Measurements from ENCODE around the gene TMEM51. TPM values are rescaled to one million over a fixed set of nuclear protein-coding genes. Genes with fewer than 3 reads are reported as not detected.
A peak's percentile ranks its signal among the peaks of the same experiment; 100 is the strongest.

Gene TMEM51
- total and polyA plus RNA-seq, 2 of the 13 experiments (the other 11 are each of a cell fraction or from before 2014, with no cell fraction given), result 12.2 to 22.3 TPM

DNA sequence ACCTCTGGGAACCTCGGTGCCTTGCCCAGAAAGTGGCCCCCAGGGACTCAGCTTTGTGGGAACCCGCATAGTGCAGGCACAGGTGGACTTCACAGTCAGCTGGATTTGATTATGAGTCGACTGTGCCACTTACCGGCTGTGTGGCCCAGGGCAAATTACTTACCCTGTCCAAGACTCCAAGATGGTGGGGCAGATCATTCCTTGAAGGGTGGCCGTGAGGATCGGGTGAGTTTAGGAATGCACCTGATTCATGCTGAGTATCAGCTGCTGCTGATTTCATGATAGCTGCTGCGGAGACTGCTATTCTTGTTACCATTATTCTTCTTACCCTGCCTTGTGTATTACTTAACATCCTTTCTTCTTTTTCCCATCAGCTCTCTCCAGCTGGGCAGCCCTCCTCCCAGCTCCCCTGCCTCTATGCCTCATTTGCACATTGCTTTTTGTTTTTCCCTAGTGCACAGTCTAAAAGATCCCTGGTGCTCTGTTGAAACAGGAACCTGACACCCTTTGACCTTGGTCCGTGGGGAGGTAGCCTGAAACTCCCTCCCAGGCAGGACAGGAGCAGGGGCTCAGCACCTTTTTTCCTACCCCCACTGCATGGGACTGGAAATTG is 53.0 kb downstream of the TMEM51 start (continued):
- no peak for TF ChIP-seq NFE2 (CRISPR knock-in tag; IDR thresholded peaks at IDR 0.05)
- TF ChIP-seq, protein P1, sequence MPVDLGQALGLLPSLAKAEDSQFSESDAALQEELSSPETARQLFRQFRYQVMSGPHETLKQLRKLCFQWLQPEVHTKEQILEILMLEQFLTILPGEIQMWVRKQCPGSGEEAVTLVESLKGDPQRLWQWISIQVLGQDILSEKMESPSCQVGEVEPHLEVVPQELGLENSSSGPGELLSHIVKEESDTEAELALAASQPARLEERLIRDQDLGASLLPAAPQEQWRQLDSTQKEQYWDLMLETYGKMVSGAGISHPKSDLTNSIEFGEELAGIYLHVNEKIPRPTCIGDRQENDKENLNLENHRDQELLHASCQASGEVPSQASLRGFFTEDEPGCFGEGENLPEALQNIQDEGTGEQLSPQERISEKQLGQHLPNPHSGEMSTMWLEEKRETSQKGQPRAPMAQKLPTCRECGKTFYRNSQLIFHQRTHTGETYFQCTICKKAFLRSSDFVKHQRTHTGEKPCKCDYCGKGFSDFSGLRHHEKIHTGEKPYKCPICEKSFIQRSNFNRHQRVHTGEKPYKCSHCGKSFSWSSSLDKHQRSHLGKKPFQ (CRISPR knock-in tag; IDR thresholded peaks at IDR 0.05; ENCODE audit: insufficient replicate concordance), result no peak
- TF ChIP-seq ZNF317 (CRISPR knock-in tag; IDR thresholded peaks at IDR 0.05), result no peak
- no peak for TF ChIP-seq NFIC (IDR thresholded peaks at IDR 0.05; ENCODE audit: low read length)
- no peak for TF ChIP-seq ZNF891 (CRISPR knock-in tag; IDR thresholded peaks at IDR 0.05)
- TF ChIP-seq, protein P2, sequence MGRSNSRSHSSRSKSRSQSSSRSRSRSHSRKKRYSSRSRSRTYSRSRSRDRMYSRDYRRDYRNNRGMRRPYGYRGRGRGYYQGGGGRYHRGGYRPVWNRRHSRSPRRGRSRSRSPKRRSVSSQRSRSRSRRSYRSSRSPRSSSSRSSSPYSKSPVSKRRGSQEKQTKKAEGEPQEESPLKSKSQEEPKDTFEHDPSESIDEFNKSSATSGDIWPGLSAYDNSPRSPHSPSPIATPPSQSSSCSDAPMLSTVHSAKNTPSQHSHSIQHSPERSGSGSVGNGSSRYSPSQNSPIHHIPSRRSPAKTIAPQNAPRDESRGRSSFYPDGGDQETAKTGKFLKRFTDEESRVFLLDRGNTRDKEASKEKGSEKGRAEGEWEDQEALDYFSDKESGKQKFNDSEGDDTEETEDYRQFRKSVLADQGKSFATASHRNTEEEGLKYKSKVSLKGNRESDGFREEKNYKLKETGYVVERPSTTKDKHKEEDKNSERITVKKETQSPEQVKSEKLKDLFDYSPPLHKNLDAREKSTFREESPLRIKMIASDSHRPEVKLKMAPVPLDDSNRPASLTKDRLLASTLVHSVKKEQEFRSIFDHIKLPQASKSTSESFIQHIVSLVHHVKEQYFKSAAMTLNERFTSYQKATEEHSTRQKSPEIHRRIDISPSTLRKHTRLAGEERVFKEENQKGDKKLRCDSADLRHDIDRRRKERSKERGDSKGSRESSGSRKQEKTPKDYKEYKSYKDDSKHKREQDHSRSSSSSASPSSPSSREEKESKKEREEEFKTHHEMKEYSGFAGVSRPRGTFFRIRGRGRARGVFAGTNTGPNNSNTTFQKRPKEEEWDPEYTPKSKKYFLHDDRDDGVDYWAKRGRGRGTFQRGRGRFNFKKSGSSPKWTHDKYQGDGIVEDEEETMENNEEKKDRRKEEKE (IDR thresholded peaks at IDR 0.05), result no peak
- TF ChIP-seq XRCC5 (optimal IDR thresholded peaks at IDR 0.05; ENCODE audit: low read length), result peak; percentile 13
- TF ChIP-seq SMARCC2 (IDR thresholded peaks at IDR 0.05), result no peak
- TF ChIP-seq YY1 (IDR thresholded peaks at IDR 0.05; ENCODE audit: insufficient read depth, insufficient replicate concordance, low read depth, low read length), result no peak
- TF ChIP-seq, protein P3, sequence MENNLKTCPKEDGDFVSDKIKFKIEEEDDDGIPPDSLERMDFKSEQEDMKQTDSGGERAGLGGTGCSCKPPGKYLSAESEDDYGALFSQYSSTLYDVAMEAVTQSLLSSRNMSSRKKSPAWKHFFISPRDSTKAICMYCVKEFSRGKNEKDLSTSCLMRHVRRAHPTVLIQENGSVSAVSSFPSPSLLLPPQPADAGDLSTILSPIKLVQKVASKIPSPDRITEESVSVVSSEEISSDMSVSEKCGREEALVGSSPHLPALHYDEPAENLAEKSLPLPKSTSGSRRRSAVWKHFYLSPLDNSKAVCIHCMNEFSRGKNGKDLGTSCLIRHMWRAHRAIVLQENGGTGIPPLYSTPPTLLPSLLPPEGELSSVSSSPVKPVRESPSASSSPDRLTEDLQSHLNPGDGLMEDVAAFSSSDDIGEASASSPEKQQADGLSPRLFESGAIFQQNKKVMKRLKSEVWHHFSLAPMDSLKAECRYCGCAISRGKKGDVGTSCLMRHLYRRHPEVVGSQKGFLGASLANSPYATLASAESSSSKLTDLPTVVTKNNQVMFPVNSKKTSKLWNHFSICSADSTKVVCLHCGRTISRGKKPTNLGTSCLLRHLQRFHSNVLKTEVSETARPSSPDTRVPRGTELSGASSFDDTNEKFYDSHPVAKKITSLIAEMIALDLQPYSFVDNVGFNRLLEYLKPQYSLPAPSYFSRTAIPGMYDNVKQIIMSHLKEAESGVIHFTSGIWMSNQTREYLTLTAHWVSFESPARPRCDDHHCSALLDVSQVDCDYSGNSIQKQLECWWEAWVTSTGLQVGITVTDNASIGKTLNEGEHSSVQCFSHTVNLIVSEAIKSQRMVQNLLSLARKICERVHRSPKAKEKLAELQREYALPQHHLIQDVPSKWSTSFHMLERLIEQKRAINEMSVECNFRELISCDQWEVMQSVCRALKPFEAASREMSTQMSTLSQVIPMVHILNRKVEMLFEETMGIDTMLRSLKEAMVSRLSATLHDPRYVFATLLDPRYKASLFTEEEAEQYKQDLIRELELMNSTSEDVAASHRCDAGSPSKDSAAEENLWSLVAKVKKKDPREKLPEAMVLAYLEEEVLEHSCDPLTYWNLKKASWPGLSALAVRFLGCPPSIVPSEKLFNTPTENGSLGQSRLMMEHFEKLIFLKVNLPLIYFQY (CRISPR knock-in tag; IDR thresholded peaks at IDR 0.05; ENCODE audit: borderline replicate concordance), result no peak
- TF ChIP-seq ZNF850 (CRISPR knock-in tag; conservative IDR thresholded peaks at IDR 0.05), result no peak
- TF ChIP-seq RXRB (CRISPR knock-in tag; IDR thresholded peaks at IDR 0.05; ENCODE audit: borderline replicate concordance), result peak; percentile 62
- TF ChIP-seq ZNF350 (CRISPR knock-in tag; IDR thresholded peaks at IDR 0.05; ENCODE audit: borderline replicate concordance, low read depth), result no peak
- no peak for TF ChIP-seq ZNF766 (CRISPR knock-in tag; IDR thresholded peaks at IDR 0.05; ENCODE audit: borderline replicate concordance)
- TF ChIP-seq ZNF331 (CRISPR knock-in tag; IDR thresholded peaks at IDR 0.05), result no peak; the same call in 1 of the 2 replicates
- 0 out of 2 replicates have a peak, but pooled peaks have one; percentile 41 for TF ChIP-seq KAT8 (CRISPR knock-in tag; IDR thresholded peaks at IDR 0.05)
- TF ChIP-seq KLF11 (CRISPR knock-in tag; IDR thresholded peaks at IDR 0.05), result no peak
- TF ChIP-seq, protein P4, sequence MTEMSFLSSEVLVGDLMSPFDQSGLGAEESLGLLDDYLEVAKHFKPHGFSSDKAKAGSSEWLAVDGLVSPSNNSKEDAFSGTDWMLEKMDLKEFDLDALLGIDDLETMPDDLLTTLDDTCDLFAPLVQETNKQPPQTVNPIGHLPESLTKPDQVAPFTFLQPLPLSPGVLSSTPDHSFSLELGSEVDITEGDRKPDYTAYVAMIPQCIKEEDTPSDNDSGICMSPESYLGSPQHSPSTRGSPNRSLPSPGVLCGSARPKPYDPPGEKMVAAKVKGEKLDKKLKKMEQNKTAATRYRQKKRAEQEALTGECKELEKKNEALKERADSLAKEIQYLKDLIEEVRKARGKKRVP (CRISPR knock-in tag; IDR thresholded peaks at IDR 0.05), result no peak
- TF ChIP-seq ZNF564 (CRISPR knock-in tag; IDR thresholded peaks at IDR 0.05), result no peak
- TF ChIP-seq ZNF3 (CRISPR knock-in tag; IDR thresholded peaks at IDR 0.05), result no peak
- TF ChIP-seq FOXO1 (CRISPR knock-in tag; IDR thresholded peaks at IDR 0.05), result no peak; the same call in 1 of the 2 replicates
- no peak for TF ChIP-seq MBNL3 (CRISPR knock-in tag; conservative IDR thresholded peaks at IDR 0.05)
